ENCODE results near the gene DUOX2. TPM values are rescaled to one million over a fixed set of nuclear protein-coding genes. Genes with fewer than 3 reads are reported as not detected.
"Not testable (repeated sequence)": the region's sequence is repeated elsewhere in the genome, so short reads cannot be mapped to it uniquely, and the experiment has no call there.

The DUOX2 gene
- total RNA-seq, 1 experiment from 2014 or later: 0.30 TPM

DNA sequence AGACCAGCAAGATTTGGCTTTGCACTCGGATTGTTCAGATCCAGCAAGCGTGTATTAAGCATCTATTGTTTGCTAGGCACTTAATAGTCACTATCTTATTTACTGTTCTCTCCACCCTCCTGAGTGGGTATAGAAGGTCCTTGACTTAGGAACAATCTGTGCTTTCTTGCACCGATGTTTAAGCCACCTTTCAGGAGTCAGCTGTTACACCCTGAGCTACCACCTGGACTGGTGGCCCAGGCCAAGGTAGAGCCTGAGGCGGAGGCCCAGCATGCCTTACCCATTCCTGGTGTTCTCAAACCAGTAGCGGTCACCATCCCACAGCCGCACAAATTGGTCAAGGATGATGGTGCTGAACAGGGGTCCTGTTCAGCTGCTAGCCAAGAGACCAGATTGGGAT lies 25.8 kb upstream of the DUOX2 start:
- DNase-seq (ENCODE audit: unreplicated experiment): no peak
- CTCF ChIA-PET: interaction anchor here (1.3 to 1.6 kb wide), 2 partner anchors 8 to 13 kb away, joined by 4 to 6 read pairs; no protein-coding TSS in a partner anchor
- no peaks in the 10 kb centered on the region for H3K9me3 Mint-ChIP-seq (ENCODE audit: unreplicated experiment)
- no peak overlapping the region for H3K27ac Mint-ChIP-seq (ENCODE audit: low read depth, unreplicated experiment)
- TF ChIP-seq, protein P1, sequence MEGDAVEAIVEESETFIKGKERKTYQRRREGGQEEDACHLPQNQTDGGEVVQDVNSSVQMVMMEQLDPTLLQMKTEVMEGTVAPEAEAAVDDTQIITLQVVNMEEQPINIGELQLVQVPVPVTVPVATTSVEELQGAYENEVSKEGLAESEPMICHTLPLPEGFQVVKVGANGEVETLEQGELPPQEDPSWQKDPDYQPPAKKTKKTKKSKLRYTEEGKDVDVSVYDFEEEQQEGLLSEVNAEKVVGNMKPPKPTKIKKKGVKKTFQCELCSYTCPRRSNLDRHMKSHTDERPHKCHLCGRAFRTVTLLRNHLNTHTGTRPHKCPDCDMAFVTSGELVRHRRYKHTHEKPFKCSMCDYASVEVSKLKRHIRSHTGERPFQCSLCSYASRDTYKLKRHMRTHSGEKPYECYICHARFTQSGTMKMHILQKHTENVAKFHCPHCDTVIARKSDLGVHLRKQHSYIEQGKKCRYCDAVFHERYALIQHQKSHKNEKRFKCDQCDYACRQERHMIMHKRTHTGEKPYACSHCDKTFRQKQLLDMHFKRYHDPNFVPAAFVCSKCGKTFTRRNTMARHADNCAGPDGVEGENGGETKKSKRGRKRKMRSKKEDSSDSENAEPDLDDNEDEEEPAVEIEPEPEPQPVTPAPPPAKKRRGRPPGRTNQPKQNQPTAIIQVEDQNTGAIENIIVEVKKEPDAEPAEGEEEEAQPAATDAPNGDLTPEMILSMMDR (IDR thresholded peaks at IDR 0.05; ENCODE audit: unreplicated experiment): no peak
- POLR2A ChIA-PET: no interaction called here
- no TSS peak for BruUV-seq (replicated peaks)
- no peaks in the 10 kb centered on the region for H3K27me3 Mint-ChIP-seq (ENCODE audit: insufficient read depth, unreplicated experiment)
- intact Hi-C loops (cut with micrococcal nuclease): no loop called here
- no peak overlapping the region for H3K4me3 Mint-ChIP-seq (ENCODE audit: unreplicated experiment)
- H3K4me1 Mint-ChIP-seq (ENCODE audit: insufficient read depth, unreplicated experiment): no peaks in the 10 kb centered on the region
- peaks cover 14% of the 10 kb centered on the region for H3K36me3 Mint-ChIP-seq (ENCODE audit: insufficient read depth, unreplicated experiment)

DNA sequence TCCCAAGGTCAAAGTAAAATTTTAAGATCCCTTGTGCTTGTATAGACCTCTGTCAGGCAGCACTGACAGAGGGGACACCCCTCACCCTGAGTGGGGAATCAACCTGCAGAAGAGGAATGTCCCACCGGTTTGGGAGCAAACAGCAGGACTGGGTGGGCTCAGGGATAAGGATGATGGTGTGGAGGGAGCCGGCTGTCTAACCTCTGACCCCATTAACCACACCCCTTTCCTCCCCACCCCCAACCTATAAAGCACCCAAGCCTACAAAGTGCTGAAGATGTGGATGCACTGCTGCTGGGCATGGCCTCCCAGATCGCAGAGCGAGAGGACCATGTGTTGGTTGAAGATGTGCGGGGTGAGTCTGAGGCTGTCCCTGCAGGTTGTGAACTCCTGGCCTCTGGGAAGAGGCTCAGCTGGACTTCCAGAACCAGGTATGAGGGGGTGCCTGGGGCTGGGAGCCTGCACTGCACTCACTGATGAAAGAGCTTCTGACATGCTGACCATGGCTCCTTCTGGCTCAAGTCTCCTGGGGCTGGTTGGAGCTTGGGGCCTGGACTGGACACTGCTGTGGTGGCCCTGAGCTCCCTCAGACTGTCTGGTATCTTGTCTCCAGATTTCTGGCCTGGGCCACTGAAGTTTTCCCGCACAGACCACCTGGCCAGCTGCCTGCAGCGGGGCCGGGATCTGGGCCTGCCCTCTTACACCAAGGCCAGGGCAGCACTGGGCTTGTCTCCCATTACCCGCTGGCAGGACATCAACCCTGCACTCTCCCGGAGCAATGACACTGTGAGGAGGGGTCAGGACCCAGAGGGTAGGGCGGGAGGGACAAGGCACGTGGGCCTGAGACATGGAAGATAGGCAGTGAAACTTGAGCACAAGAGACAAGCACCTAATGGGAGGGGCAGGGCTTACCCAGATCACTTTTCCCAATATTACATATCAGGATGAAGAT lies 25.1 kb upstream of the DUOX2 start:
- Mint-ChIP-seq H3K9me3 (ENCODE audit: unreplicated experiment) (no peaks in the 10 kb centered on the region), H3K36me3 (ENCODE audit: insufficient read depth, unreplicated experiment) (peaks cover 17% of the 10 kb centered on the region), H3K4me1 (ENCODE audit: insufficient read depth, unreplicated experiment) (no peaks in the 10 kb centered on the region), H3K4me3 (ENCODE audit: unreplicated experiment) (no peak overlapping the region), H3K27me3 (ENCODE audit: insufficient read depth, unreplicated experiment) (no peaks in the 10 kb centered on the region), H3K27ac (ENCODE audit: low read depth, unreplicated experiment) (no peak overlapping the region)
- BruUV-seq (replicated peaks): no TSS peak
- CTCF ChIA-PET: interaction anchor here (0.8 to 1.6 kb wide), 3 partner anchors 8 to 12 kb away, joined by 3 to 6 read pairs (median 4); no protein-coding TSS in a partner anchor
- intact Hi-C loops (cut with micrococcal nuclease): no loop called here
- DNase-seq (ENCODE audit: unreplicated experiment): no peak
- POLR2A ChIA-PET: no interaction called here
- TF ChIP-seq, protein P1 (IDR thresholded peaks at IDR 0.05; ENCODE audit: unreplicated experiment): no peak

- Mint-ChIP-seq H3K4me1 (ENCODE audit: insufficient read depth, unreplicated experiment) (peaks cover 10% of the 10 kb centered on the region), H3K9me3 (ENCODE audit: unreplicated experiment) (no peaks in the 10 kb centered on the region), H3K36me3 (ENCODE audit: insufficient read depth, unreplicated experiment) (peaks cover 19% of the 10 kb centered on the region), H3K27ac (ENCODE audit: low read depth, unreplicated experiment) (no peak overlapping the region), H3K4me3 (ENCODE audit: unreplicated experiment) (no peak overlapping the region), H3K27me3 (ENCODE audit: insufficient read depth, unreplicated experiment) (no peaks in the 10 kb centered on the region)
- ChIA-PET CTCF (no interaction called here), POLR2A (interaction anchor here (0.6 to 1.2 kb wide), 3 partner anchors 10 to 1728 kb away, joined by 3 read pairs; no protein-coding TSS in a partner anchor)
- intact Hi-C loops (cut with micrococcal nuclease): no loop called here
- DNase-seq (ENCODE audit: unreplicated experiment): no peak
- BruUV-seq (replicated peaks): no TSS peak
- TF ChIP-seq, protein P1 (IDR thresholded peaks at IDR 0.05; ENCODE audit: unreplicated experiment): no peak
These were observed 23.7 kb upstream of the DUOX2 start for GRCh38 chr15:45137703-45138102.

DNA sequence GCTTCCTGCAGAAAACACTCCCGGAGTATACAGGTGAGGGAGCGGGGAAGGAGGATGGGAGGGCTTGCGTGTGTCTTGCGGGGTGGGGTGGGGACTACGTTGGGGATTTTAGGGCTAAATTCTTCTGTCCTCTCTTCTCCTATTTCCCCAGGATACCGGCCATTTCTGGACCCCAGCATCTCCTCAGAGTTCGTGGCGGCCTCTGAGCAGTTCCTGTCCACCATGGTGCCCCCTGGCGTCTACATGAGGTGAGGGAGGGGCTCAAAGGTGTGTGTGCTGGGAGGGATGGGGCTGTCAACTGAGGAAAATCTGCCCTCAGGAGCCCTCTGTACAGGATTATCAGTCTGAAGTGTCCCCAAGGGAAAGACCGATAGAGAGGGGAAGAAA lies 22.4 kb upstream of the DUOX2 start:
- DNase-seq (ENCODE audit: unreplicated experiment): no peak
- H3K27me3 Mint-ChIP-seq (ENCODE audit: insufficient read depth, unreplicated experiment): no peaks in the 10 kb centered on the region
- TF ChIP-seq, protein P1 (IDR thresholded peaks at IDR 0.05; ENCODE audit: unreplicated experiment): no peak
- CTCF ChIA-PET: no interaction called here
- intact Hi-C loops (cut with micrococcal nuclease): no loop called here
- H3K4me1 Mint-ChIP-seq (ENCODE audit: insufficient read depth, unreplicated experiment): peaks cover 12% of the 10 kb centered on the region
- H3K27ac Mint-ChIP-seq (ENCODE audit: low read depth, unreplicated experiment): no peak overlapping the region
- POLR2A ChIA-PET: no interaction called here
- no peak overlapping the region for H3K4me3 Mint-ChIP-seq (ENCODE audit: unreplicated experiment)
- no TSS peak for BruUV-seq (replicated peaks)
- peaks cover 17% of the 10 kb centered on the region for H3K36me3 Mint-ChIP-seq (ENCODE audit: insufficient read depth, unreplicated experiment)
- no peaks in the 10 kb centered on the region for H3K9me3 Mint-ChIP-seq (ENCODE audit: unreplicated experiment)

- H3K9me3 Mint-ChIP-seq (ENCODE audit: unreplicated experiment); CTCF ChIA-PET; H3K4me3 Mint-ChIP-seq (ENCODE audit: unreplicated experiment): not testable (repeated sequence)
These were observed 21.9 kb upstream of the DUOX2 start for GRCh38 chr15:45135705-45136377.

More at GRCh38 chr15:45135705-45136377, 21.9 kb upstream of the DUOX2 start:
- Mint-ChIP-seq H3K36me3 (ENCODE audit: insufficient read depth, unreplicated experiment) (peaks cover 12% of the 10 kb centered on the region), H3K4me1 (ENCODE audit: insufficient read depth, unreplicated experiment) (peaks cover 12% of the 10 kb centered on the region)
- H3K27me3 Mint-ChIP-seq (ENCODE audit: insufficient read depth, unreplicated experiment); intact Hi-C loops (cut with micrococcal nuclease); DNase-seq (ENCODE audit: unreplicated experiment); BruUV-seq (replicated peaks); H3K27ac Mint-ChIP-seq (ENCODE audit: low read depth, unreplicated experiment); POLR2A ChIA-PET: not testable (repeated sequence)
